Endothelial cell (in vitro differentiated cells): ENCODE data around the gene SYNPO2. TPM values are rescaled to one million over a fixed set of nuclear protein-coding genes. Genes with fewer than 3 reads are reported as not detected.
"Not testable (repeated sequence)": the region's sequence is repeated elsewhere in the genome, so short reads cannot be mapped to it uniquely, and the experiment has no call there.

Experiments used
- DNase-seq: peaks from one replicate; pipeline ENCODE4 v3.0.0; 2021; ENCODE audit warnings: low spot score
- H3K27ac Mint-ChIP-seq: one replicate; pipeline ENCODE4 v1.8.0; 2021; ENCODE audit warnings: mixed read lengths, inconsistent platforms; ENCODE audit not compliant: unreplicated experiment
- H3K27me3 Mint-ChIP-seq: one replicate; pipeline ENCODE4 v1.8.0; 2021; ENCODE audit warnings: mild to moderate bottlenecking, moderate library complexity, mixed read lengths, inconsistent platforms; ENCODE audit not compliant: unreplicated experiment
- H3K36me3 Mint-ChIP-seq: one replicate; pipeline ENCODE4 v1.8.0; 2021; ENCODE audit warnings: mild to moderate bottlenecking, low read depth, mixed read lengths, inconsistent platforms; ENCODE audit not compliant: unreplicated experiment
- H3K4me1 Mint-ChIP-seq: one replicate; pipeline ENCODE4 v1.8.0; 2021; ENCODE audit warnings: mild to moderate bottlenecking, mixed read lengths, inconsistent platforms; ENCODE audit not compliant: unreplicated experiment
- H3K4me3 Mint-ChIP-seq: one replicate; pipeline ENCODE4 v1.8.0; 2021; ENCODE audit warnings: mild to moderate bottlenecking, mixed read lengths, inconsistent platforms; ENCODE audit not compliant: unreplicated experiment
- H3K9me3 Mint-ChIP-seq: one replicate; pipeline ENCODE4 v1.8.0; 2021; ENCODE audit warnings: mixed read lengths, inconsistent platforms; ENCODE audit not compliant: unreplicated experiment
- total RNA-seq: library from RNA; stranded (reverse); fragmentation: NEBNext Ultra II Directional; extraction: Animal tissue kit (Norgen Biotek cat#: 25700); gene quantifications from one replicate; pipeline ENCODE4 v1.2.1, GENCODE V29; 2021; ENCODE audit not compliant: unreplicated experiment
- TF ChIP-seq, protein P1 (sequence below): fragments of 200-600 bp; sonication (generic); IDR thresholded peaks from one replicate; pipeline ENCODE4 v1.5.0; 2021; ENCODE audit warnings: antibody characterized with exemption; ENCODE audit not compliant: unreplicated experiment

SYNPO2 gene
- total RNA-seq, 1 donor from 2014 or later = 1.1 TPM

DNA sequence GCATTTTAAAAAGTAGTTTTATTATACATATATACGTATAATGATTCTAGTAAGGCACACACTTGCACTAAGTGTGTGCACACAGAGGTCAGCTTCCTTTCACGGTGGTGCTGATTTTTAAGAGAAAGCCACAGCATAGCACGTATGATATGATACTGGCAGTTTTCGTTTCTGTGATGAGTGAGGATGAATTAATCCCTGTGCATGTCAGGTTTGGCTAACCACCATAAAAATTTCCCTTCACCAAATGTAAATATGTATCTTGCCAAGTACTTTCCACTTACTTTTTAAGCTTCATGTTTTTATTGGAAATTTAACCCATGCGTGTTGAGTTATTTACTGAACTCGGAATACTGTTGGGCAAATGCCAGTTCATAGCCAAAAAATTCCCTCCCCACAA is 84.6 kb downstream of the SYNPO2 start:
- Mint-ChIP-seq H3K9me3 (no peaks in the 10 kb centered on the region), H3K27me3 (peaks cover 2% of the 10 kb centered on the region), H3K36me3 (no peaks in the 10 kb centered on the region), H3K27ac (no peak overlapping the region), H3K4me1 (peaks cover 2% of the 10 kb centered on the region), H3K4me3 (no peak overlapping the region)
- DNase-seq = no peak
- TF ChIP-seq, protein P1, sequence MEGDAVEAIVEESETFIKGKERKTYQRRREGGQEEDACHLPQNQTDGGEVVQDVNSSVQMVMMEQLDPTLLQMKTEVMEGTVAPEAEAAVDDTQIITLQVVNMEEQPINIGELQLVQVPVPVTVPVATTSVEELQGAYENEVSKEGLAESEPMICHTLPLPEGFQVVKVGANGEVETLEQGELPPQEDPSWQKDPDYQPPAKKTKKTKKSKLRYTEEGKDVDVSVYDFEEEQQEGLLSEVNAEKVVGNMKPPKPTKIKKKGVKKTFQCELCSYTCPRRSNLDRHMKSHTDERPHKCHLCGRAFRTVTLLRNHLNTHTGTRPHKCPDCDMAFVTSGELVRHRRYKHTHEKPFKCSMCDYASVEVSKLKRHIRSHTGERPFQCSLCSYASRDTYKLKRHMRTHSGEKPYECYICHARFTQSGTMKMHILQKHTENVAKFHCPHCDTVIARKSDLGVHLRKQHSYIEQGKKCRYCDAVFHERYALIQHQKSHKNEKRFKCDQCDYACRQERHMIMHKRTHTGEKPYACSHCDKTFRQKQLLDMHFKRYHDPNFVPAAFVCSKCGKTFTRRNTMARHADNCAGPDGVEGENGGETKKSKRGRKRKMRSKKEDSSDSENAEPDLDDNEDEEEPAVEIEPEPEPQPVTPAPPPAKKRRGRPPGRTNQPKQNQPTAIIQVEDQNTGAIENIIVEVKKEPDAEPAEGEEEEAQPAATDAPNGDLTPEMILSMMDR = no peak

GRCh38 chr4:118974758-118975157 is 86.1 kb downstream of the SYNPO2 start:
- H3K9me3 Mint-ChIP-seq = no peaks in the 10 kb centered on the region
- no peak for DNase-seq
- no peaks in the 10 kb centered on the region for H3K36me3 Mint-ChIP-seq
- TF ChIP-seq, protein P1 = no peak
- H3K27ac Mint-ChIP-seq = no peak overlapping the region
- H3K4me3 Mint-ChIP-seq = no peak overlapping the region
- peaks cover 2% of the 10 kb centered on the region for H3K27me3 Mint-ChIP-seq
- no peaks in the 10 kb centered on the region for H3K4me1 Mint-ChIP-seq

GRCh38 chr4:118975449-118976192 is 87.0 kb downstream of the SYNPO2 start:
- Mint-ChIP-seq H3K27me3 (peaks cover 2% of the 10 kb centered on the region), H3K36me3 (no peaks in the 10 kb centered on the region), H3K27ac (no peak overlapping the region), H3K4me3 (no peak overlapping the region), H3K9me3 (no peaks in the 10 kb centered on the region), H3K4me1 (no peaks in the 10 kb centered on the region)
- DNase-seq = no peak
- TF ChIP-seq, protein P1 = no peak

DNA sequence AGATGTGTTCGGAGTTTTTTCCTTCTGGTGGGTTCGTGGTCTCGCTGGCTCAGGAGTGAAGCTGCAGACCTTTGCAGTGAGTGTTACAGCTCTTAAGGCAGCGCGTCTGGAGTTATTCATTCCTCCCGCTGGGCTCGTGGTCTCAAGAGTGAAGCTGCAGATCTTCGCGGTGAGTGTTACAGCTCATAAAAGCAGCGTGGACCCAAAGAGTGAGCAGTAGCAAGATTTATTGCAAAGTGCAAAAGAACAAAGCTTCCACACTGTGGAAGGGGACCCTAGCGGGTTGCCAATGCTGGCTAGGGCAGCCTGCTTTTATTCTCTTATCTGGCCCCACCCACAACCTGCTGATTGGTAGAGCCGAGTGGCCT is 87.5 kb downstream of the SYNPO2 start:
- DNase-seq, H3K27me3 Mint-ChIP-seq, H3K4me1 Mint-ChIP-seq, H3K4me3 Mint-ChIP-seq, H3K27ac Mint-ChIP-seq, H3K36me3 Mint-ChIP-seq, H3K9me3 Mint-ChIP-seq: not testable (repeated sequence)

- H3K4me3 Mint-ChIP-seq, DNase-seq, H3K36me3 Mint-ChIP-seq, H3K4me1 Mint-ChIP-seq, H3K9me3 Mint-ChIP-seq, H3K27ac Mint-ChIP-seq, H3K27me3 Mint-ChIP-seq: not testable (repeated sequence)
Measured at GRCh38 chr4:118977100-118977499, 88.4 kb downstream of the SYNPO2 start.

DNA sequence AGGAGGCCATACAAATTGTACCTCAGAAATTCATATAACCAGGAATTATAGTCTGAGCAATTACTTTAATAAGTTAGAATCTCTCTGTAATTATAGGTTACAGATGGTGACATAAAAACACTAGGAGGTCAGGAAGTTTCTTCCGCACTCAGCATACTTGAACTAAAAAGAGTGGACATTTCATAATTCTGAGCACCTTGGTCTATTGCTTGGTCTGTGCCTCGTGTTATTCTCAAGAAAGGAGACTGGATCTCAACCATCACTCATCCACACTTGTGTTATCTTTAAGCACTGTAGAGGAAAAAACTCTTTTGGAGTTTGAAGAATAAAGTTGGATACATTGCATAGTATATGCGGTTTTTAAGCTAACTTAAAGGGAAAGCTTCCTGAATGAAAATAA is 91.1 kb downstream of the SYNPO2 start:
- H3K9me3 Mint-ChIP-seq = no peaks in the 10 kb centered on the region
- H3K27me3 Mint-ChIP-seq = peaks cover 5% of the 10 kb centered on the region
- H3K27ac Mint-ChIP-seq = no peak overlapping the region
- no peak overlapping the region for H3K4me3 Mint-ChIP-seq
- no peak for DNase-seq
- peaks cover 11% of the 10 kb centered on the region for H3K4me1 Mint-ChIP-seq
- TF ChIP-seq, protein P1 = no peak
- H3K36me3 Mint-ChIP-seq = no peaks in the 10 kb centered on the region
